A549 (cell line): Measurements from ENCODE around the gene GALNT7. TPM values are rescaled to one million over a fixed set of nuclear protein-coding genes. Genes with fewer than 3 reads are reported as not detected.

Experiments used
- ATAC-seq, 2 experiments: fragments of 200-7000 bp in 1 of 2; fragments of >200 bp in 1 of 2; cut with Nextera tagmentation in 1 of 2; cut with Tn5 transposase in 1 of 2; 3 replicates each; pipeline versions ENCODE4 v1.8.0 to v1.9.1; 2018 to 2020; ENCODE audit warnings: mild to moderate bottlenecking in 1 of 2, moderate library complexity in 1 of 2
- CTCF ChIA-PET: fragments of 300-600 bp; sonication (Branson Sonifier 250); formaldehyde crosslinking; extraction: SDS; loops from one replicate; lab custom pipeline; 2021; ENCODE audit warnings: antibody characterized with exemption, inconsistent platforms; lab: Yijun Ruan, JAX
- POLR2A ChIA-PET: fragments of 350-600 bp; formaldehyde crosslinking; extraction: SDS; loops from one replicate; lab custom pipeline; 2021; ENCODE audit warnings: antibody characterized with exemption, inconsistent platforms; lab: Yijun Ruan, JAX
- DNase-seq, 2 experiments: peaks; one replicate each; pipeline versions ENCODE4 v3.0.0 to v3.0.0-alpha.2; 2011 to 2016; ENCODE audit warnings: low read depth in 1 of 2, low spot score in 1 of 2
- FAIRE-seq: peaks from 2 replicates; lab custom pipeline; 2011; peaks lifted over from hg19 to GRCh38; lab: Jason Lieb, UNC
- H3K27ac ChIP-seq, 2 experiments: fragments of >200 bp; sonication (Bioruptor Twin); formaldehyde crosslinking; 3 replicates each; pipeline ENCODE4 v1.5.1; 2016 to 2017
- H3K4me1 ChIP-seq: fragments of >200 bp; sonication (Bioruptor Twin); formaldehyde crosslinking; 3 replicates; pipeline ENCODE4 v1.6.1; 2016
- H3K4me2 ChIP-seq: fragments of >200 bp; sonication (Bioruptor Twin); formaldehyde crosslinking; 3 replicates; pipeline ENCODE4 v1.6.1; 2016
- H3K4me3 ChIP-seq: fragments of >200 bp; sonication (Bioruptor Twin); formaldehyde crosslinking; 3 replicates; pipeline ENCODE4 v1.5.1; 2016
- H3K9me3 ChIP-seq: fragments of >200 bp; sonication (Bioruptor Twin); formaldehyde crosslinking; 3 replicates; pipeline ENCODE4 v1.6.1; 2016
- BHLHE40 ChIP-seq: IDR thresholded peaks from 2 replicates; pipeline ENCODE4 v1.6.1; 2012; ENCODE audit warnings: low read depth, low read length, inconsistent platforms
- CBX2 ChIP-seq: fragments of 200-600 bp; sonication (generic); IDR thresholded peaks from 2 replicates; pipeline ENCODE4 v1.6.1; 2016; ENCODE audit warnings: low read depth, mild to moderate bottlenecking, borderline replicate concordance
- CBX8 ChIP-seq: fragments of 200-600 bp; sonication (generic); IDR thresholded peaks from 2 replicates; pipeline ENCODE4 v1.6.1; 2016
- EP300 ChIP-seq, 2 experiments: fragments of >200 bp; sonication (Bioruptor Twin); formaldehyde crosslinking; IDR thresholded peaks; 2 replicates in 1 of 2; 3 replicates in 1 of 2; pipeline ENCODE4 v1.6.1; 2016 to 2017
- HDAC2 ChIP-seq: fragments of 200-600 bp; sonication (generic); IDR thresholded peaks from 2 replicates; pipeline ENCODE4 v1.6.1; 2016
- HES2 ChIP-seq: fragments of >200 bp; sonication (Bioruptor Twin); formaldehyde crosslinking; IDR thresholded peaks from 2 replicates; pipeline ENCODE4 v1.6.1; 2016
- HEYL ChIP-seq: fragments of 250-450 bp; sonication (Bioruptor Pico); IDR thresholded peaks from 2 replicates; pipeline ENCODE4 v1.8.0; 2021; ENCODE audit warnings: mild to moderate bottlenecking, moderate library complexity
- HOXB13 ChIP-seq: fragments of 250-450 bp; sonication (Bioruptor Pico); IDR thresholded peaks from 2 replicates; pipeline ENCODE4 v1.5.0; 2020; ENCODE audit warnings: low read depth, mild to moderate bottlenecking, moderate library complexity
- HOXB5 ChIP-seq: fragments of 250-450 bp; sonication (Bioruptor Pico); IDR thresholded peaks from 2 replicates; pipeline ENCODE4 v1.5.0; 2020; ENCODE audit warnings: mild to moderate bottlenecking, moderate library complexity
- JUN ChIP-seq, 2 experiments: fragments of >200 bp; sonication (Bioruptor Twin); formaldehyde crosslinking; IDR thresholded peaks; 2 replicates in 1 of 2; 3 replicates in 1 of 2; pipeline ENCODE4 v1.6.1; 2016 to 2017
- KDM1A ChIP-seq: fragments of 200-600 bp; sonication (generic); IDR thresholded peaks from 2 replicates; pipeline ENCODE4 v1.6.1; 2016; ENCODE audit warnings: low read depth, mild to moderate bottlenecking
- MAZ ChIP-seq: fragments of 150-350 bp; IDR thresholded peaks from 2 replicates; pipeline ENCODE4 v1.6.1; 2014; ENCODE audit warnings: antibody characterized with exemption, low read depth, low read length, borderline replicate concordance
- MYC ChIP-seq: IDR thresholded peaks from 2 replicates; pipeline ENCODE4 v1.6.1; 2012; ENCODE audit warnings: mild to moderate bottlenecking, inconsistent platforms, low read length, improper control_type of control experiment, borderline replicate concordance
- NPAS2 ChIP-seq: fragments of 250-450 bp; sonication (Bioruptor Pico); IDR thresholded peaks from 2 replicates; pipeline ENCODE4 v1.8.0; 2022; ENCODE audit warnings: mild to moderate bottlenecking, moderate library complexity, borderline replicate concordance
- PBX3 ChIP-seq: IDR thresholded peaks from 2 replicates; pipeline ENCODE4 v1.6.1; 2012
- PHF8 ChIP-seq: fragments of 200-600 bp; sonication (generic); IDR thresholded peaks from 2 replicates; pipeline ENCODE4 v1.6.1; 2016; ENCODE audit warnings: low read depth, mild to moderate bottlenecking, antibody characterized with exemption, moderate library complexity, borderline replicate concordance
- POLR2A ChIP-seq: IDR thresholded peaks from 2 replicates; pipeline ENCODE4 v1.6.1; 2012; ENCODE audit warnings: mild to moderate bottlenecking, low read length
- RCOR1 ChIP-seq: fragments of 150-350 bp; IDR thresholded peaks from 2 replicates; pipeline ENCODE4 v1.6.1; 2014; ENCODE audit warnings: antibody characterized with exemption, low read length, low read depth
- RNF2 ChIP-seq: fragments of 200-600 bp; sonication (generic); IDR thresholded peaks from 2 replicates; pipeline ENCODE4 v1.6.1; 2016; ENCODE audit warnings: low read depth, mild to moderate bottlenecking, antibody characterized with exemption, moderate library complexity, borderline replicate concordance
- SREBF2 ChIP-seq: fragments of 450-650 bp; IDR thresholded peaks from 2 replicates; pipeline ENCODE4 v1.6.1; 2014; ENCODE audit warnings: mild to moderate bottlenecking, moderate library complexity
- TFCP2L1 ChIP-seq: fragments of 250-450 bp; sonication (Bioruptor Pico); IDR thresholded peaks from 2 replicates; pipeline ENCODE4 v1.5.0; 2021; ENCODE audit warnings: mild to moderate bottlenecking
- ZFP36 ChIP-seq: fragments of 450-650 bp; IDR thresholded peaks from 2 replicates; pipeline ENCODE4 v1.6.1; 2014; ENCODE audit warnings: borderline replicate concordance; ENCODE audit not compliant: partially characterized antibody
- WGBS: methylation state at CpG from one replicate; pipeline ENCODE4 v1.1.6; 2017; ENCODE audit errors: missing lambda C conversion rate; 5-methylcytosine and 5-hydroxymethylcytosine counted together
- polyA plus RNA-seq, 4 experiments: library from polyadenylated mRNA; depleted of rRNA in 3 of 4; stranded (reverse); fragments of >200 nt; fragmentation: RNase III in 1 of 4; extraction: RNeasy Plus Mini Kit Qiagen cat#74134 plus additional on column Dnase treatment in 1 of 4; gene quantifications; 2 replicates in 3 of 4; 3 replicates in 1 of 4; pipeline ENCODE4 v1.2.3, GENCODE V29; 2011 to 2017
- TF ChIP-seq, protein P1 (sequence below): fragments of >200 bp; sonication (Bioruptor Twin); formaldehyde crosslinking; IDR thresholded peaks from 3 replicates; pipeline ENCODE4 v1.6.1; 2016
- TF ChIP-seq, protein P2 (sequence below): fragments of 450-650 bp; IDR thresholded peaks from 2 replicates; pipeline ENCODE4 v1.6.1; 2014; ENCODE audit warnings: antibody characterized with exemption
- TF ChIP-seq, protein P3 (sequence below): fragments of 150-350 bp; IDR thresholded peaks from 2 replicates; pipeline ENCODE4 v1.6.1; 2014; ENCODE audit warnings: low read depth, mild to moderate bottlenecking, low read length

Gene GALNT7
- polyA plus RNA-seq, 2 of the 4 experiments (the other 2 are of a cell fraction) = 28.8 to 63.6 TPM

DNA sequence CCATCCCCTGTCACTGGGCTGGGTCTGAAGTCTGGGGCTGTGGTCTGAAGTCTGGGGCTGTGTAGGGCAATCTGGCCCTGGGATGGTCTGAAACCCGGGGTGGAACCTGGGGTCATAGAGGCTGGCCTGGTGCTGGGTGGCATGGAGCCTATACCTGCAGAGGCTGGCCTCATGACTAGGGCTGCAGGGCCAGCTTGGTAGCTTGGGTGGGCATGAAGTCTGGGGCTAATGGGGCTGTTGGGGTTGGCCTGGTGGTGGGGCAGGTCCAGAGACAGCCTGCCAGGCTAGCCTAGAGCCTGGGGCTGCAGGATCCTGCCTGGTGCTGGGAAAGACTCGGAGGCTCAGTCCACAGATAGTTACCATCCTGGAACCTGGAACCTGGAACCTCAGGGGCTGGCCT, 37.0 kb downstream of the GALNT7 start:
- WGBS = 100% methylated on average over 1 of the region's 2 CpGs
- FAIRE-seq (no peak), DNase-seq (no peak)
- CTCF ChIA-PET = no interaction called here
- no peak overlapping the region for H3K27ac ChIP-seq
- TF ChIP-seq, protein P1, sequence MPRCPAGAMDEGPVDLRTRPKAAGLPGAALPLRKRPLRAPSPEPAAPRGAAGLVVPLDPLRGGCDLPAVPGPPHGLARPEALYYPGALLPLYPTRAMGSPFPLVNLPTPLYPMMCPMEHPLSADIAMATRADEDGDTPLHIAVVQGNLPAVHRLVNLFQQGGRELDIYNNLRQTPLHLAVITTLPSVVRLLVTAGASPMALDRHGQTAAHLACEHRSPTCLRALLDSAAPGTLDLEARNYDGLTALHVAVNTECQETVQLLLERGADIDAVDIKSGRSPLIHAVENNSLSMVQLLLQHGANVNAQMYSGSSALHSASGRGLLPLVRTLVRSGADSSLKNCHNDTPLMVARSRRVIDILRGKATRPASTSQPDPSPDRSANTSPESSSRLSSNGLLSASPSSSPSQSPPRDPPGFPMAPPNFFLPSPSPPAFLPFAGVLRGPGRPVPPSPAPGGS = no peak
- no peak for TF ChIP-seq CBX8
- TF ChIP-seq JUN (IDR thresholded peaks at IDR 0.05) = no peak
- TF ChIP-seq, protein P2, sequence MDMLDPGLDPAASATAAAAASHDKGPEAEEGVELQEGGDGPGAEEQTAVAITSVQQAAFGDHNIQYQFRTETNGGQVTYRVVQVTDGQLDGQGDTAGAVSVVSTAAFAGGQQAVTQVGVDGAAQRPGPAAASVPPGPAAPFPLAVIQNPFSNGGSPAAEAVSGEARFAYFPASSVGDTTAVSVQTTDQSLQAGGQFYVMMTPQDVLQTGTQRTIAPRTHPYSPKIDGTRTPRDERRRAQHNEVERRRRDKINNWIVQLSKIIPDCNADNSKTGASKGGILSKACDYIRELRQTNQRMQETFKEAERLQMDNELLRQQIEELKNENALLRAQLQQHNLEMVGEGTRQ = no peak
- TF ChIP-seq POLR2A = no peak
- TF ChIP-seq HES2 = no peak
- no peak for TF ChIP-seq BHLHE40
- no peak for TF ChIP-seq TFCP2L1
- no peak for TF ChIP-seq PHF8
- TF ChIP-seq, protein P3, sequence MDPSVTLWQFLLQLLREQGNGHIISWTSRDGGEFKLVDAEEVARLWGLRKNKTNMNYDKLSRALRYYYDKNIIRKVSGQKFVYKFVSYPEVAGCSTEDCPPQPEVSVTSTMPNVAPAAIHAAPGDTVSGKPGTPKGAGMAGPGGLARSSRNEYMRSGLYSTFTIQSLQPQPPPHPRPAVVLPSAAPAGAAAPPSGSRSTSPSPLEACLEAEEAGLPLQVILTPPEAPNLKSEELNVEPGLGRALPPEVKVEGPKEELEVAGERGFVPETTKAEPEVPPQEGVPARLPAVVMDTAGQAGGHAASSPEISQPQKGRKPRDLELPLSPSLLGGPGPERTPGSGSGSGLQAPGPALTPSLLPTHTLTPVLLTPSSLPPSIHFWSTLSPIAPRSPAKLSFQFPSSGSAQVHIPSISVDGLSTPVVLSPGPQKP = no peak
- TF ChIP-seq NPAS2 (CRISPR knock-in tag) = no peak
- no peak for TF ChIP-seq HDAC2
- TF ChIP-seq EP300 (IDR thresholded peaks at IDR 0.05) = no peak
- TF ChIP-seq KDM1A = no peak
- no peak for TF ChIP-seq RNF2
- no peak for TF ChIP-seq ZFP36
- no peak for TF ChIP-seq MYC
- TF ChIP-seq MAZ = no peak
- TF ChIP-seq, all 56 proteins: peak for 0
- POLR2A ChIA-PET = no interaction called here
- Histone ChIP-seq H3K4me3 (no peak overlapping the region), H3K4me1 (peaks cover 8% of the 10 kb centered on the region; the same call in 2 of the 3 replicates), H3K9me3 (no peaks in the 10 kb centered on the region), H3K4me2 (no peak overlapping the region)
- peak in 1 of 2 experiments; percentile 33; a peak in 2 of 6 replicates for ATAC-seq

DNA sequence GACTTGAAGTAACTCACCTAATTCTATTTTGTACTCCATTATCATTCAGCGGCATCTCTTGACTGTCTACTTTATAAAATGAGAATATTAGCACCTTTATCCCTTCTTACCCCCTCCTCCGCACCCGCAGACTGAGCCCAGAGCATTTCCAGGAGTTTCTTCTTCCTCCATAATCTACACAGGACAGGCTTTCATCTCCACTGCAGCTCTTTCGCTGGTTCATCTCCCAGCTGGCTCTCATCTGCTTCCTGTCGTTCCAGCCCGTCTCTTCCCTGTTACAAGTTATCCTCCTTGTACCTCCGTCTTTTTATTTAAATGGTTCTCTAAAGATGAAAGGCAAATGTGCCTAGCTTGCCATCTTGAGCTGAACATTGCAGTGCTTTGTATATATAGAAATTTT, 39.8 kb downstream of the GALNT7 start:
- CTCF ChIA-PET = interaction anchor here (1.0 kb wide), 1 partner anchor 15 kb away, joined by 4 read pairs; no protein-coding TSS in a partner anchor
- TF ChIP-seq RCOR1 = no peak
- no peak for TF ChIP-seq HOXB5 (CRISPR knock-in tag)
- TF ChIP-seq PBX3 = no peak
- TF ChIP-seq CBX2 = no peak
- no peak for TF ChIP-seq SREBF2
- no peak for TF ChIP-seq HEYL
- TF ChIP-seq JUN (IDR thresholded peaks at IDR 0.05) = no peak
- TF ChIP-seq HOXB13 (CRISPR knock-in tag) = no peak
- Histone ChIP-seq H3K9me3 (no peaks in the 10 kb centered on the region), H3K27ac (no peak overlapping the region), H3K4me3 (no peak overlapping the region), H3K4me1 (peaks cover 33% of the 10 kb centered on the region), H3K4me2 (no peak overlapping the region)
- DNase-seq (no peak), FAIRE-seq (no peak), ATAC-seq (no peak)
- WGBS = 96% methylated on average over 7 of the region's 7 CpGs
- POLR2A ChIA-PET = no interaction called here
